K562 (cell line): Measurements from ENCODE around the gene RNH1. TPM values are rescaled to one million over a fixed set of nuclear protein-coding genes. Genes with fewer than 3 reads are reported as not detected.

ENCODE experiments used
- ARHGAP35 ChIP-seq: fragments of 450-650 bp; IDR thresholded peaks from 2 replicates; pipeline ENCODE4 v1.6.1; 2018; ENCODE audit not compliant: partially characterized antibody
- BACH1 ChIP-seq: fragments of 200-800 bp; sonication (Bioruptor generic); IDR thresholded peaks from 2 replicates; pipeline ENCODE4 v1.6.1; 2016; ENCODE audit warnings: missing genetic modification characterization, missing compliant biosample characterization
- CBX5 ChIP-seq: IDR thresholded peaks from 2 replicates; pipeline ENCODE4 v1.6.1; 2014; ENCODE audit warnings: low read depth, borderline replicate concordance
- CHAMP1 ChIP-seq: fragments of 450-650 bp; IDR thresholded peaks from 2 replicates; pipeline ENCODE4 v1.6.1; 2016; ENCODE audit warnings: mild to moderate bottlenecking
- CREB5 ChIP-seq: fragments of 250-450 bp; sonication (Bioruptor Pico); IDR thresholded peaks from 2 replicates; pipeline ENCODE4 v1.5.0; 2020; ENCODE audit warnings: mild to moderate bottlenecking
- E2F3 ChIP-seq: fragments of 250-450 bp; sonication (Bioruptor Pico); IDR thresholded peaks from 2 replicates; pipeline ENCODE4 v1.4.0; 2020; ENCODE audit warnings: mild to moderate bottlenecking
- HMGXB4 ChIP-seq: sonication (generic); formaldehyde crosslinking; IDR thresholded peaks from 2 replicates; pipeline ENCODE4 v1.8.1; 2023; ENCODE audit warnings: mild to moderate bottlenecking, missing genetic modification reagents
- MAX ChIP-seq: sonication (generic); formaldehyde crosslinking; IDR thresholded peaks from 2 replicates; pipeline ENCODE4 v1.9.0; 2022; ENCODE audit warnings: mild to moderate bottlenecking, missing genetic modification reagents
- NFXL1 ChIP-seq: fragments of 450-650 bp; formaldehyde crosslinking; IDR thresholded peaks from 2 replicates; pipeline ENCODE4 v1.4.0; 2021; ENCODE audit warnings: mild to moderate bottlenecking
- NRF1 ChIP-seq, 2 experiments: fragments of 450-650 bp; IDR thresholded peaks in 1 of 2; conservative IDR thresholded peaks in 1 of 2; 2 replicates each; pipeline ENCODE4 v1.6.1; 2014; ENCODE audit warnings: mild to moderate bottlenecking in 2 of 2
- RBFOX2 ChIP-seq: fragments of 200-400 bp; formaldehyde crosslinking; IDR thresholded peaks from 2 replicates; pipeline ENCODE4 v1.6.1; 2017; ENCODE audit warnings: low read depth, mild to moderate bottlenecking, low read length, moderate library complexity
- RCOR1 ChIP-seq, 2 experiments: IDR thresholded peaks; 2 replicates each; pipeline ENCODE4 v1.6.1; 2012; ENCODE audit warnings: low read depth in 2 of 2, low read length in 2 of 2, borderline replicate concordance in 1 of 2, improper control_type of control experiment in 1 of 2
- SAFB2 ChIP-seq: fragments of 200-400 bp; formaldehyde crosslinking; IDR thresholded peaks from 2 replicates; pipeline ENCODE4 v1.6.1; 2018; ENCODE audit warnings: borderline replicate concordance, low read length, low read depth, moderate library complexity; ENCODE audit not compliant: severe bottlenecking
- SIN3A ChIP-seq, 2 experiments: fragments of 150-350 bp in 1 of 2; IDR thresholded peaks; 2 replicates each; pipeline ENCODE4 v1.6.1; 2011 to 2016; ENCODE audit warnings: borderline replicate concordance in 2 of 2, low read depth in 2 of 2, low read length in 2 of 2, mild to moderate bottlenecking in 2 of 2, moderate library complexity in 2 of 2; ENCODE audit not compliant: control insufficient read depth in 1 of 2
- TFAM ChIP-seq: fragments of 250-450 bp; sonication (Bioruptor Pico); conservative IDR thresholded peaks from 2 replicates; pipeline ENCODE4 v1.5.0; 2021; ENCODE audit warnings: mild to moderate bottlenecking, moderate library complexity
- ZNF830 ChIP-seq: fragments of 250-450 bp; sonication (Bioruptor Pico); IDR thresholded peaks from 2 replicates; pipeline ENCODE4 v1.5.0; 2021; ENCODE audit warnings: mild to moderate bottlenecking
- polyA plus RNA-seq, 8 experiments: library from polyadenylated mRNA; depleted of rRNA in 4 of 8; stranded (reverse) in 5 of 8; unstranded in 3 of 8; fragments of >200 nt; fragmentation: Nextera tagmentation in 2 of 8; fragmentation: Illumina TruSeq in 1 of 8; extraction: Ambion mirVana in 2 of 8; extraction: Trizol in 1 of 8; gene quantifications; 2 replicates each; pipeline versions ENCODE4 v1.2.1 to v1.2.3, GENCODE V29; 2011 to 2014; ENCODE audit warnings: inconsistent platforms in 1 of 8, missing spikeins in 1 of 8
- total RNA-seq, 7 experiments: library from RNA; depleted of rRNA in 6 of 7; stranded (reverse); fragments of >200 nt in 6 of 7; fragmentation: Illumina TruSeq in 2 of 7; extraction: Trizol in 2 of 7; gene quantifications; 2 replicates each; pipeline versions ENCODE4 v1.2.1 to v1.2.3, GENCODE V29; 2011 to 2021; ENCODE audit warnings: low replicate concordance in 1 of 7
- TF ChIP-seq, protein P1 (sequence below): fragments of 450-650 bp; formaldehyde crosslinking; conservative IDR thresholded peaks from 2 replicates; pipeline ENCODE4 v1.4.0; 2022; ENCODE audit warnings: mild to moderate bottlenecking, missing genetic modification characterization
- TF ChIP-seq, protein P2 (sequence below): fragments of 450-650 bp; formaldehyde crosslinking; IDR thresholded peaks from 2 replicates; pipeline ENCODE4 v1.4.0; 2020; ENCODE audit warnings: mild to moderate bottlenecking, moderate library complexity

The RNH1 gene
- total and polyA plus RNA-seq, 9 of the 15 experiments (the other 6 are each of a cell fraction or from before 2014, with no cell fraction given): 2.5 to 160 (median 44.3) TPM

DNA sequence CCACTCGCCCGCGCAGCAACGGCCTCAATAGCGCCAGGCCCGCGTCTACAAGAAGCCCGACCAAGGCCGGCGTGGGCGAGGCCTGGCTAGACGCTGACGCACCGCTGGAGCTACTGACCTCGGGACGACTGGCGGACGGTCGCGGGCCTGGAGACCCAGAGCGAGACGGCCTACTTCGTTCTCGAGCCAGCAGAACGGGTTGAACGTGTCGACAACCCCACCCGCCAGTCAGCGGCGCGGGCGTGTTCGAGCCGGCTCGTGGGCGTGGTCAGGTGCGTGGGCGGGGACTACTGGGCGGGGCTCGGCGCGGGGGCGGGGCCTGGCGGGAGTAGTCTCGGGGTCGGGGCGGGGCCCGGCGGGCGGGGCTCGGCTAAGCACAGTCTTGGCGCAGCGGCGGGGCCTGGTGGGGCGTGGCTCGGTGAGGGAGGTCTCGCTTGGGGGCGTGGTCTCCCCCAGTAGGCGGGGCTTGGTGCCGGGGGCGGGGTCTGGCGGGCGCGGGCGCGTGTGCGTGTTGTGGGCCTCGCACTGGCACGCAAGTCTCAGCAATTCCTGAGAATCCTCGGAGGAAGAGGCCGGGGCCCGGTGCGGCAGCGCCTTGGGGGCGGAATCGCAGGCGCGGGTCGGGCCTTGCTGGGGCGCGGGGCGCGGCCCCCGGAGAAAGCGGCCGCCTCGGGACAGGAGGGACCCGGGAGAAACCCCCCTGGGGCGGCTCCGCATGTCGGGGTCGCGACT lies at the start of gene RNH1 (continued):
- no peak for TF ChIP-seq CHAMP1
- TF ChIP-seq HMGXB4: 0 out of 2 replicates have a peak, but pooled peaks have one; percentile 53
- TF ChIP-seq E2F3 (CRISPR knock-in tag): no peak; the same call in 1 of the 2 replicates
- TF ChIP-seq ZNF830: no peak
- TF ChIP-seq ARHGAP35: no peak
- no peak for TF ChIP-seq CBX5
- no peak for TF ChIP-seq BACH1
- TF ChIP-seq, protein P1, sequence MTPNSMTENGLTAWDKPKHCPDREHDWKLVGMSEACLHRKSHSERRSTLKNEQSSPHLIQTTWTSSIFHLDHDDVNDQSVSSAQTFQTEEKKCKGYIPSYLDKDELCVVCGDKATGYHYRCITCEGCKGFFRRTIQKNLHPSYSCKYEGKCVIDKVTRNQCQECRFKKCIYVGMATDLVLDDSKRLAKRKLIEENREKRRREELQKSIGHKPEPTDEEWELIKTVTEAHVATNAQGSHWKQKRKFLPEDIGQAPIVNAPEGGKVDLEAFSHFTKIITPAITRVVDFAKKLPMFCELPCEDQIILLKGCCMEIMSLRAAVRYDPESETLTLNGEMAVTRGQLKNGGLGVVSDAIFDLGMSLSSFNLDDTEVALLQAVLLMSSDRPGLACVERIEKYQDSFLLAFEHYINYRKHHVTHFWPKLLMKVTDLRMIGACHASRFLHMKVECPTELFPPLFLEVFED (CRISPR knock-in tag): peak; percentile 64; the same call in 1 of the 2 replicates
- no peak for TF ChIP-seq RCOR1 (IDR thresholded peaks at IDR 0.05; ENCODE audit: borderline replicate concordance in 1 of 2, low read depth in 2 of 2, low read length in 2 of 2)
- TF ChIP-seq MAX (CRISPR knock-in tag): no peak
- TF ChIP-seq SIN3A (IDR thresholded peaks at IDR 0.05; ENCODE audit: borderline replicate concordance in 2 of 2, control insufficient read depth in 1 of 2, low read depth in 2 of 2, low read length in 2 of 2): peak; percentile 37 to 56; a peak in 1 of 4 replicates
- peak; percentile 75 to 84; a peak in 3 of 4 replicates for TF ChIP-seq NRF1 (conservative IDR thresholded peaks at IDR 0.05 in 1 of 2, IDR thresholded peaks at IDR 0.05 in 1 of 2)
- peak; percentile 77 for TF ChIP-seq RBFOX2
- no peak for TF ChIP-seq SAFB2
- no peak for TF ChIP-seq NFXL1 (CRISPR knock-in tag)
- no peak for TF ChIP-seq TFAM (CRISPR knock-in tag)
- TF ChIP-seq CREB5 (CRISPR knock-in tag): no peak
- TF ChIP-seq, protein P2, sequence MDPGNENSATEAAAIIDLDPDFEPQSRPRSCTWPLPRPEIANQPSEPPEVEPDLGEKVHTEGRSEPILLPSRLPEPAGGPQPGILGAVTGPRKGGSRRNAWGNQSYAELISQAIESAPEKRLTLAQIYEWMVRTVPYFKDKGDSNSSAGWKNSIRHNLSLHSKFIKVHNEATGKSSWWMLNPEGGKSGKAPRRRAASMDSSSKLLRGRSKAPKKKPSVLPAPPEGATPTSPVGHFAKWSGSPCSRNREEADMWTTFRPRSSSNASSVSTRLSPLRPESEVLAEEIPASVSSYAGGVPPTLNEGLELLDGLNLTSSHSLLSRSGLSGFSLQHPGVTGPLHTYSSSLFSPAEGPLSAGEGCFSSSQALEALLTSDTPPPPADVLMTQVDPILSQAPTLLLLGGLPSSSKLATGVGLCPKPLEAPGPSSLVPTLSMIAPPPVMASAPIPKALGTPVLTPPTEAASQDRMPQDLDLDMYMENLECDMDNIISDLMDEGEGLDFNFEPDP (CRISPR knock-in tag): no peak
